Measurements from ENCODE around the gene SYNE1.

- TF ChIP-seq CTCF (IDR thresholded peaks at IDR 0.05) (no peak), POLR2A (IDR thresholded peaks at IDR 0.05) (no peak), EP300 (IDR thresholded peaks at IDR 0.05) (no peak)
Observed at GRCh38 chr6:152351742-152352141, 285.4 kb downstream of the SYNE1 start.
